ENCODE data around the gene MYO3B.

The MYO3B gene

GRCh38 chr2:170310876-170311502, 133.0 kb downstream of the MYO3B start:
- no peaks in the 10 kb centered on the region for H3K79me2 ChIP-seq (ENCODE audit: low read length)
- H3K9ac ChIP-seq (ENCODE audit: low read length): no peak overlapping the region
- no peaks in the 10 kb centered on the region for H3K36me3 ChIP-seq (replicated peaks; ENCODE audit: insufficient read depth, low read length)
- peaks cover 10% of the 10 kb centered on the region; the same call in 1 of the 2 replicates for H3K4me1 ChIP-seq (ENCODE audit: low read length)
- H3K9me3 ChIP-seq (replicated peaks; ENCODE audit: insufficient read depth, low read length): no peaks in the 10 kb centered on the region
- TF ChIP-seq CTCF (IDR thresholded peaks at IDR 0.05; ENCODE audit: low read length) (no peak), EZH2 (optimal IDR thresholded peaks at IDR 0.05; ENCODE audit: low read depth, low read length) (no peak), EZH2phosphoT487 (IDR thresholded peaks at IDR 0.05; ENCODE audit: low read length) (no peak)
- H2AFZ ChIP-seq (ENCODE audit: low read length): no peak overlapping the region
- no peaks in the 10 kb centered on the region for H3K27me3 ChIP-seq (replicated peaks; ENCODE audit: insufficient read depth, low read length)
- H3K4me2 ChIP-seq (ENCODE audit: low read depth, low read length): peak overlapping the region; percentile 6; the same call in 1 of the 2 replicates
- no peak for DNase-seq
- H3K27ac ChIP-seq (ENCODE audit: low read length): no peak overlapping the region
- no peaks in the 10 kb centered on the region for H3F3A ChIP-seq (ENCODE audit: insufficient read depth, low read length)
- no peak overlapping the region for H3K4me3 ChIP-seq (ENCODE audit: low read length)
- H4K20me1 ChIP-seq (ENCODE audit: insufficient read depth, low read length): no peaks in the 10 kb centered on the region
- no peaks in the 10 kb centered on the region for H3K9me2 ChIP-seq (replicated peaks; ENCODE audit: insufficient read depth, low read length)

GRCh38 chr2:170313347-170313991, 135.5 kb downstream of the MYO3B start:
- Histone ChIP-seq H3K4me3 (ENCODE audit: low read length) (no peak overlapping the region), H3K79me2 (ENCODE audit: low read length) (no peaks in the 10 kb centered on the region), H2AFZ (ENCODE audit: low read length) (no peak overlapping the region), H3K9ac (ENCODE audit: low read length) (no peak overlapping the region), H3K36me3 (replicated peaks; ENCODE audit: insufficient read depth, low read length) (no peaks in the 10 kb centered on the region), H4K20me1 (ENCODE audit: insufficient read depth, low read length) (no peaks in the 10 kb centered on the region), H3K9me2 (replicated peaks; ENCODE audit: insufficient read depth, low read length) (no peaks in the 10 kb centered on the region), H3F3A (ENCODE audit: insufficient read depth, low read length) (no peaks in the 10 kb centered on the region), H3K4me1 (ENCODE audit: low read length) (peaks cover 10% of the 10 kb centered on the region; the same call in 1 of the 2 replicates), H3K27me3 (replicated peaks; ENCODE audit: insufficient read depth, low read length) (no peaks in the 10 kb centered on the region), H3K27ac (ENCODE audit: low read length) (no peak overlapping the region), H3K9me3 (replicated peaks; ENCODE audit: insufficient read depth, low read length) (no peaks in the 10 kb centered on the region), H3K4me2 (ENCODE audit: low read depth, low read length) (no peak overlapping the region)
- TF ChIP-seq EZH2 (optimal IDR thresholded peaks at IDR 0.05; ENCODE audit: low read depth, low read length) (no peak), CTCF (IDR thresholded peaks at IDR 0.05; ENCODE audit: low read length) (no peak), EZH2phosphoT487 (IDR thresholded peaks at IDR 0.05; ENCODE audit: low read length) (no peak)
- no peak for DNase-seq

GRCh38 chr2:170313992-170314348, 136.0 kb downstream of the MYO3B start:
- Histone ChIP-seq H3K4me2 (ENCODE audit: low read depth, low read length) (no peak overlapping the region), H3K27ac (ENCODE audit: low read length) (no peak overlapping the region)
- no peak for DNase-seq

More at GRCh38 chr2:170313992-170314348, 136.0 kb downstream of the MYO3B start:
- Histone ChIP-seq H3K4me3 (ENCODE audit: low read length) (no peak overlapping the region), H3K4me1 (ENCODE audit: low read length) (peaks cover 10% of the 10 kb centered on the region; the same call in 1 of the 2 replicates), H3K9me2 (replicated peaks; ENCODE audit: insufficient read depth, low read length) (no peaks in the 10 kb centered on the region), H3K36me3 (replicated peaks; ENCODE audit: insufficient read depth, low read length) (no peaks in the 10 kb centered on the region), H3K27me3 (replicated peaks; ENCODE audit: insufficient read depth, low read length) (no peaks in the 10 kb centered on the region), H3F3A (ENCODE audit: insufficient read depth, low read length) (no peaks in the 10 kb centered on the region), H3K9me3 (replicated peaks; ENCODE audit: insufficient read depth, low read length) (no peaks in the 10 kb centered on the region), H4K20me1 (ENCODE audit: insufficient read depth, low read length) (no peaks in the 10 kb centered on the region), H2AFZ (ENCODE audit: low read length) (no peak overlapping the region), H3K79me2 (ENCODE audit: low read length) (no peaks in the 10 kb centered on the region), H3K9ac (ENCODE audit: low read length) (no peak overlapping the region)
- no peak for TF ChIP-seq EZH2phosphoT487 (IDR thresholded peaks at IDR 0.05; ENCODE audit: low read length)
- TF ChIP-seq CTCF (IDR thresholded peaks at IDR 0.05; ENCODE audit: low read length): no peak
- no peak for TF ChIP-seq EZH2 (optimal IDR thresholded peaks at IDR 0.05; ENCODE audit: low read depth, low read length)
